HK-2 (cell line): Measurements from ENCODE around the gene PPP1R1A.

Experiments
- DNase-seq: peaks from one replicate; pipeline ENCODE4 v3.0.0-alpha.2; 2018; ENCODE audit not compliant: unreplicated experiment

PPP1R1A gene

GRCh38 chr12:54571193-54572188 lies 17.0 kb downstream of the PPP1R1A start:
- no peak for DNase-seq

- DNase-seq, result no peak
These were observed 18.4 kb downstream of the PPP1R1A start for GRCh38 chr12:54569995-54570528.

- no peak for DNase-seq
These were observed 19.4 kb downstream of the PPP1R1A start for GRCh38 chr12:54569072-54569471.

- no peak for DNase-seq
These were observed 21.7 kb downstream of the PPP1R1A start for GRCh38 chr12:54566792-54567191.

GRCh38 chr12:54565986-54566544 lies 22.4 kb downstream of the PPP1R1A start:
- DNase-seq, result no peak

- no peak for DNase-seq
These were observed 23.0 kb downstream of the PPP1R1A start for GRCh38 chr12:54565310-54565985.

GRCh38 chr12:54564768-54565167 lies 23.7 kb downstream of the PPP1R1A start:
- DNase-seq, result no peak

GRCh38 chr12:54563787-54564186 lies 24.7 kb downstream of the PPP1R1A start:
- no peak for DNase-seq

- no peak for DNase-seq
These were observed 25.6 kb downstream of the PPP1R1A start for GRCh38 chr12:54562750-54563356.

GRCh38 chr12:54561164-54561563 lies 27.3 kb downstream of the PPP1R1A start:
- DNase-seq, result no peak

- peak; percentile 25 for DNase-seq
These were observed 28.0 kb downstream of the PPP1R1A start for GRCh38 chr12:54560374-54560858.

- DNase-seq, result no peak
These were observed 29.7 kb downstream of the PPP1R1A start for GRCh38 chr12:54558759-54559158.

- no peak for DNase-seq
These were observed 30.1 kb downstream of the PPP1R1A start for GRCh38 chr12:54558311-54558710.

- no peak for DNase-seq
These were observed 32.7 kb downstream of the PPP1R1A start for GRCh38 chr12:54555670-54556257.

- no peak for DNase-seq
These were observed 38.5 kb downstream of the PPP1R1A start for GRCh38 chr12:54549774-54550451.

- no peak for DNase-seq
These were observed 41.9 kb downstream of the PPP1R1A start for GRCh38 chr12:54546511-54546910.

GRCh38 chr12:54544743-54545142 lies 43.7 kb downstream of the PPP1R1A start:
- DNase-seq, result no peak

GRCh38 chr12:54543526-54543925 lies 44.9 kb downstream of the PPP1R1A start:
- no peak for DNase-seq

GRCh38 chr12:54541751-54542290 lies 46.6 kb downstream of the PPP1R1A start:
- no peak for DNase-seq

- DNase-seq, result no peak
These were observed 50.2 kb downstream of the PPP1R1A start for GRCh38 chr12:54538136-54538700.
